Neural cell (in vitro differentiated cells): Measurements from ENCODE around the gene GAN.

Experiments
- CTCF ChIP-seq: fragments of 450-650 bp; IDR thresholded peaks from 2 replicates; pipeline ENCODE4 v1.5.1; 2014; ENCODE audit warnings: antibody characterized with exemption, mild to moderate bottlenecking, moderate library complexity; ENCODE audit not compliant: poor library complexity, severe bottlenecking
- EP300 ChIP-seq: fragments of 450-650 bp; conservative IDR thresholded peaks from 2 replicates; pipeline ENCODE4 v1.6.1; 2014; ENCODE audit warnings: antibody characterized with exemption, mild to moderate bottlenecking, moderate library complexity; ENCODE audit not compliant: poor library complexity, severe bottlenecking
- EZH2 ChIP-seq: fragments of 200-600, 300-800 bp; shearing (Covaris generic), sonication (generic); IDR thresholded peaks from 2 replicates; pipeline ENCODE4 v1.6.1; 2014; ENCODE audit warnings: antibody characterized with exemption, low read length, borderline replicate concordance, mild to moderate bottlenecking; ENCODE audit not compliant: insufficient read depth, poor library complexity, severe bottlenecking
- MXI1 ChIP-seq: fragments of 450-650 bp; conservative IDR thresholded peaks from 2 replicates; pipeline ENCODE4 v1.6.1; 2014; ENCODE audit warnings: antibody characterized with exemption, mild to moderate bottlenecking; ENCODE audit not compliant: poor library complexity, severe bottlenecking
- POLR2AphosphoS5 ChIP-seq: IDR thresholded peaks from 2 replicates; pipeline ENCODE4 v1.6.1; 2012
- RAD21 ChIP-seq: fragments of 450-650 bp; conservative IDR thresholded peaks from 2 replicates; pipeline ENCODE4 v1.6.1; 2014; ENCODE audit warnings: antibody characterized with exemption, mild to moderate bottlenecking, moderate library complexity
- TAF1 ChIP-seq: IDR thresholded peaks from 2 replicates; pipeline ENCODE4 v1.6.1; 2012; ENCODE audit warnings: low read depth

GRCh38 chr16:81384006-81384405, 69.2 kb downstream of the GAN start:
- TF ChIP-seq CTCF = no peak
- no peak for TF ChIP-seq EP300
- TF ChIP-seq RAD21 = no peak
- no peak for TF ChIP-seq POLR2AphosphoS5
- TF ChIP-seq EZH2 = no peak
- TF ChIP-seq MXI1 = no peak
- TF ChIP-seq TAF1 = no peak
